Thyroid gland (tissue), 4 donors: ENCODE results near the gene LRPPRC.

Experiments used
- POLR2A ChIP-seq, 2 donors: fragments of 450-650 bp; IDR thresholded peaks; one replicate each; pipeline ENCODE4 v1.6.1; 2017; ENCODE audit warnings: antibody characterized with exemption in 2 of 2, mild to moderate bottlenecking in 2 of 2, moderate library complexity in 1 of 2
- TF ChIP-seq, protein P1 (sequence below), 6 experiments: fragments of 200-600 bp in 3 of 6; fragments of 450-650 bp in 3 of 6; sonication (generic) in 3 of 6; IDR thresholded peaks; one replicate each; pipeline ENCODE4 v1.5.1; 2016 to 2019; ENCODE audit warnings: antibody characterized with exemption in 6 of 6, mild to moderate bottlenecking in 2 of 6, inconsistent platforms in 1 of 6, moderate library complexity in 1 of 6

DNA sequence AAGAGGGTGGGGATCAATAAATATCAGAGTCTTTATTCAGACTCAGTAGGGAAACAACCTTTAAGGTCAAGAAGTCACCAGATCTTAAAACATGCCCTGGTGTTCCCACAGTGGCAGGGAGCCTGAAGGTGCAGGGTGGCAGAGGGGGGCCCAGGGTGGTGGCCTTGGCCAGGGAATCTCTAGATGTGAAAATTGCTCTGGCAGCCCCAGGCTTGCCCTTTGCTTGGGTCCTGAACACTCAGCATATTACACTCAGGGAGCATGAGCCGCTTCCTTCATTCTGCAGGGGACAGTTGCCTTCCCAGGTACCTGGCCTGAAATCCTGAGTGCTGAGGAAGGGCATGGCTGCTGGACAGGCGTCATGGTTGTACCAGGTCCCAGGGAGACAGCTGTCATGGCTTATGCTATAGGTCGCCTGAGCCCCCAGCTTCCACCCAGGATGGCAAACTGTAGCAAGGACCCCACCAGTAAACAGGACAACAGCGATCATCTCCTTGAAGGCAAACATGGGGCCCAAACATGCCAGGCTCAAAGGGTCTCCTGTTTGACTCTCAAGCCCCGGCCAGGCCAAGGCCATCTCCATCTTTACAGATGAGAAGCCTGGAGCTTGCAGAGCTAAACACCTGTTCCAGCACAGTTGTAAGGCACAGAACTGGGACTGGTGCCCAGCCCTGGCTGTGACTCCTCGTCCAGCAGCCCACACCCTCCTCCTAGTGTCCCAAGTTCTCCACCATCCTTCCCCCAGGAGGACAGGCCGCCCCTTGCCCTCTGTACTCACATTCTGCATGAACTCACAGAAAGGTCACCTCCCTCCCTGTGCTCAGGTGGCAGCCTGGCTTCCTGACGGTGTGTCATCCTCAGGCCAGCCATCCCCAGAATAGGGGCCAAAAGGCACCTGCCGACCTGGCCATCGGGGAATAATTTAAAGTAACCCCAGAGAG, 142.4 kb downstream of the LRPPRC start:
- TF ChIP-seq, protein P1, sequence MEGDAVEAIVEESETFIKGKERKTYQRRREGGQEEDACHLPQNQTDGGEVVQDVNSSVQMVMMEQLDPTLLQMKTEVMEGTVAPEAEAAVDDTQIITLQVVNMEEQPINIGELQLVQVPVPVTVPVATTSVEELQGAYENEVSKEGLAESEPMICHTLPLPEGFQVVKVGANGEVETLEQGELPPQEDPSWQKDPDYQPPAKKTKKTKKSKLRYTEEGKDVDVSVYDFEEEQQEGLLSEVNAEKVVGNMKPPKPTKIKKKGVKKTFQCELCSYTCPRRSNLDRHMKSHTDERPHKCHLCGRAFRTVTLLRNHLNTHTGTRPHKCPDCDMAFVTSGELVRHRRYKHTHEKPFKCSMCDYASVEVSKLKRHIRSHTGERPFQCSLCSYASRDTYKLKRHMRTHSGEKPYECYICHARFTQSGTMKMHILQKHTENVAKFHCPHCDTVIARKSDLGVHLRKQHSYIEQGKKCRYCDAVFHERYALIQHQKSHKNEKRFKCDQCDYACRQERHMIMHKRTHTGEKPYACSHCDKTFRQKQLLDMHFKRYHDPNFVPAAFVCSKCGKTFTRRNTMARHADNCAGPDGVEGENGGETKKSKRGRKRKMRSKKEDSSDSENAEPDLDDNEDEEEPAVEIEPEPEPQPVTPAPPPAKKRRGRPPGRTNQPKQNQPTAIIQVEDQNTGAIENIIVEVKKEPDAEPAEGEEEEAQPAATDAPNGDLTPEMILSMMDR (IDR thresholded peaks at IDR 0.05), result no peak
- no peak for TF ChIP-seq POLR2A (IDR thresholded peaks at IDR 0.05)
